ENCODE measurements around the gene SP140. TPM values are rescaled to one million over a fixed set of nuclear protein-coding genes. Genes with fewer than 3 reads are reported as not detected.
"Not testable (repeated sequence)": the region's sequence is repeated elsewhere in the genome, so short reads cannot be mapped to it uniquely, and the experiment has no call there.

Gene SP140
- total RNA-seq (2014; rRNA removed; shearing (Covaris generic)) = 0.11 TPM in 1 of 2 replicates, not detected in the other

DNA sequence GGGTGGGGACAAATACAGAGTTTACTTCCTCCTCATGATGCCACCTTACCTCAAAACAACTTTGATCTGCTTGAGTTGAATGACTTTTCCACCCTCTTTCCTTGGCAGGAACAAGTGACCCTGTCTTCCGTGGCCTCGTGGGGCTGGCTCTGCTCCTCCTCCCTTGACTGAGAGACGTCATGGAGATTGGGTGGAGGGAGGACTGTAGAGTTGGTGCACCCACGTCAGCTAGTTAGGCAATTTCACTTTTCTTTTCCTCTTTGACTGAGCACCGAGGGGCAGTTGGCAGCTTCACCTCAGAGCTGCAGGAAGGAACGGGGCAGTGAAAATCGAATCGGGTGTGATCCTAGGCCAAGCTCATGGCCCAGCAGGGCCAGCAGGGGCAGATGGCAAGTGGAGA is at the start of gene SP140:
Gene SP140 (plus strand): TSS at position 251 of the 400 bp plus-strand sequence. CDS start 109 bp downstream, at position 360.
- no peak for DNase-seq (ENCODE audit: low read depth)

DNA sequence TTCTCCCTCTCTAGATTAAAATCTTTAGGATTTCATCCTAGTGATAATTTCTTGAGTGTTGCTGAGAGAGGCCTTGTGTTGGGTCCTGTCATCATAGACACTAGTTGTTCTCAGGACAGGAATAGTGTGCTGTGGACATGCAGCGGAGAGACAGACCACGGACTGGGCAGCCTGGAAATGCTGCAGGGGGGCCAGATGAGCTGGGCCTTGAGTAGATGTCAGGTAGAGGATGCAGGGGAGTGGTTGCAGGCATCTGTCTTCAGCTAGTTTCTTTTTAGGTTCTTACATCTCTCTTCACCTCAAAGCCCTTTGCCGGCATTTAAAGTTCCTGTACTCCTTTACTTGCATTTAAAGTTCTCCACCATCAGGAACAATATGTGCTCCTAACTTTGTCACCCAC is 48.5 kb upstream of the SP140 start:
- DNase-seq (ENCODE audit: low read depth) = no peak

DNA sequence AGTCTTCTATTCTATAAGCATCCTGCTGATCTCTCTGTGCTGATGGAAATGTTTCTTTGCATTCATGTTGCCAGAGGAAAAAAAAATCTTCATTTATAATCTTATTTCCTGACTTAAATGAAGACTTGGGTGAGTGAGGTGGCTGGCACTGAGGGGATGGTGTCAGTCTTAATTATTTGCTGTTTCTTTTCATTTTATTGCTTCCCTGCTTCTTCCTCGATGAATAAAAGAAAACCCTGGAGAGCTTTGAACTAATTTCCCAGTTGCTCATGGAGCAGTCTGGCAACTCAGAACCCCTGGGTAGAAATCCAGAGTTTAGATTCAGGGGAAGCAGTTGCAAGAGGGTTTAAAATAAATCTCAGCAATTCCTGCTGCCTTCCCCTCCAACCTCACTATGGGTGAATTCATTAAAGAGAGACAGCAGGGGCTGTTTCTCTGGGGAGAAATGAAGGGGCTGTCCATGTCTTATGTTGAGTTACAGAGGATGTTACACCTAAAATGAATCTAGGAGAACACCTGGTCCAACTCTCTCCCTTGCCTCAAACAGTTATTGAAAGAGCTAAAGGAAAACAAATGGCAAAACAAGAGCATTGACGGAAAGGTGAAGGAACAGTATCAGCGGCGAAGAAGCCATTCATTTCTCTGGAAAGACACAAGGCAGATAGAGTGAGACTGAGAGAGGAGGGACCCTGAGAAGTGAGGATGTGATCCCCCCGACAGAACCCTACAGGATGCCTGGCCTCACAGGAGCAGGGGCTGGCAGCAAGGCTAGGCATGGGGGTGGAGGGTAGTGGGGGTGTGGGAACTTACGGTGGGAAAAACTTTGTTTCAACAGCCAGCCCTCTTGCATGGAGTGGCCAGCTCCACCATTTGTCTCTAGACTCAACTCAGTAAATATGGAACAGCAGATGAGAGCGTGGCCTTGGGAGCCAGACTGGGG is 46.7 kb upstream of the SP140 start:
- no peak for DNase-seq (ENCODE audit: low read depth)

DNA sequence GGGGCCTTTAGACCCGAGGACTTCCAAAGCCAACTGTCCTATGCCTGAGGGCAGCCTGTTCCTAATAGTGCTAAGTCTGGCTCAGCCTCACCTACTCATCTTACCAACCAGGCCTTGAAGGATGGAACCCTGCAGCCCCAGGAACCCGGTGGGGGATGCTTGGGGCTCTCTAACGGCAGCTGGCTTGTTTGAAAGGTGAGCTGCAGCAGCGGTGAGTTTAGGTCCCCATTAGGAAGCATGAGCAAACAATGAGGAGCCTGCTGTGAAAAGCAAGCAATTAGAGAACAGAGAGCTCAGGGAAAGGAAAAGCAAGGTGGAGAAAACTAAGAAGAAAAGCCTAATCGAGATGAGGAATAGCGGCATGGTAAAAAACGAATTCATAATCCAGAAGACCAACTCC is 45.6 kb upstream of the SP140 start:
- DNase-seq (ENCODE audit: low read depth) = no peak

DNA sequence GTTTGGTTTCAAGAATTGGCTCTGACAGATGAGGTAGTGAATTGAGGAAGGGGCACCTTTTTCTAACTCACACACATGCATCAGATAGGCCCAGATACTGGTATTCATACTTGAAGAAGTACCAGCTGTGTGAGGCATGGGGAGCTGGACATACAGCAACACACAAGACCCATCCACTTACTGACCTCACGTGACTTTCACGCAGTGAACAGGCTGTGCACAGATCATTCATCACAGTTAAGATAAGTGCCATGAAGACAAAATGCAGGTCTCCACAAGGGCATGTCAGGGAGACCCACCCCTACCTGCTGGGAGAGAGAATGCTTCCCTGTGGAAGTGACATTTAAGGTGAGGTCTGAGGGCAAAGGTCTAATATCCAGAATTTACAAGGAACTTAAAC is 44.3 kb upstream of the SP140 start:
- DNase-seq (ENCODE audit: low read depth) = no peak

DNA sequence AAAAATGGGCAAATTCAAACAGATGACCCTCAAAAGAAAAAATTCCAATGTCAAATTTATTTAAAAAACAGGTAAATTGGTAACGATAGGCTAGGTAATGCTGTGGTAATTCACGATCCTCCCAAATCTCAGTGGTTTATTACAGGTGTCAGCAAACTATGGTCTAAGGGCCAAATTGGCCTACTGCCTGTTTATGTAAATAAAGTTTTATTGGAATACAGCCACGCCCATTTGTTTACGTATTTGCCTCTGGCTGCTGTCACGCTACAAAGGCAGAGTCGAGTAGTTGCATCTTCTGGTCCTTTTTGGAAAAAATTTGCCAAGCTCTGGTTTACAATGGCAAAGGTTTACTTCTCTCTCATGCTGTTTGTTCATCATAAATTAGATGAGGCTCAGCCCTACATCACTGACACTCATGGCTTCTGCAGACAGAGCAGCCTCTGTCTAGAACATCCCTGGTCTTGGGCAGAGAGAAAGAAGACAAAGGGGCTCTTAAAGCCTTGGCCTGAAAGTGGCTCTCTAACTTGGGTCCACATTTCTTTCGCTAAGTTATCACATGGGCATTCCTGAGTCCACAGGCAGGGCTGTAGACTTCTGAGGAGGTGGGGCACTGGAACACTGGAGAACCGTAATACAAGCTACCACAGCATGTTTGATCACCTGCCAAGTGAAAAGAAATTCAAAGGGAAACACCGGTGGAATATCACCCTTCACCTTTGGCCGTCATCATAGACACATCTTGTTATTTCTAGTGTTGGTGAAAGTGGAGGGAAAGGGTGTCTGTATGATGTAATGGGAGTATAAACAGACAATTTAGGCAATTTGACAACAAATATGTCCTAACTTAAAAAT is 40.6 kb upstream of the SP140 start:
- no peak for DNase-seq (ENCODE audit: low read depth)

DNA sequence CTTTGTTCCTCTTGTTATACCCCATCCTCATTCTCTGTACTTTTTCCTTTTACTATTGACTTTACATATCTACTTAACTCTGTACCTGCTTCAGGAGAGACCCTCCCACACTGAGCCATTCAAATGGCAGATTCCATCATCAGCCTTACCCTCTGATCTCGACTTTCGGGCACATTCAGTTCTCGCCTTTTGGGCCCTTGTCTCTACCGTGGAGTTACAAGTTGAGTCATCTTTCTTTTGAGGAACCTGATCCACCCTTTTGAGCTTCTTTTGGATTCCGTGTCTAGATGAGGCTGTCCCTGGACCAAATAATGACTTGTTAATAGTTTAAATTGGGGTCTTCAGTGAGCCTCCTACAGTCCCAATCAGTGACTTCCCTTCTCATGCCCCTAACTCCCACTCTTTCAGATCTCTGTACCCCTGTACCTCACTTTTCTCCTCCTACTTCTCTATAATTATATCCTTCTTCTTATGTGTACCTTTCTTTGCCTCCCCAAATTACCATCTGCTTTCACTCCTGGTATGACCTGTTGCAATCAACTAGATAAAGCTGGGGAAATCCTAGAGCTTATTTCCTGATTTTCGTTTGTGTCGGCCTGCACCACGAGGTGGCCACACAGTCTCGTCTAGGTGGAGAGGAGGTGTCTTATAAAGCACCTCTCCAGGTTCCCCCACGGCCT is 23.0 kb upstream of the SP140 start:
- DNase-seq (ENCODE audit: low read depth) = no peak

DNA sequence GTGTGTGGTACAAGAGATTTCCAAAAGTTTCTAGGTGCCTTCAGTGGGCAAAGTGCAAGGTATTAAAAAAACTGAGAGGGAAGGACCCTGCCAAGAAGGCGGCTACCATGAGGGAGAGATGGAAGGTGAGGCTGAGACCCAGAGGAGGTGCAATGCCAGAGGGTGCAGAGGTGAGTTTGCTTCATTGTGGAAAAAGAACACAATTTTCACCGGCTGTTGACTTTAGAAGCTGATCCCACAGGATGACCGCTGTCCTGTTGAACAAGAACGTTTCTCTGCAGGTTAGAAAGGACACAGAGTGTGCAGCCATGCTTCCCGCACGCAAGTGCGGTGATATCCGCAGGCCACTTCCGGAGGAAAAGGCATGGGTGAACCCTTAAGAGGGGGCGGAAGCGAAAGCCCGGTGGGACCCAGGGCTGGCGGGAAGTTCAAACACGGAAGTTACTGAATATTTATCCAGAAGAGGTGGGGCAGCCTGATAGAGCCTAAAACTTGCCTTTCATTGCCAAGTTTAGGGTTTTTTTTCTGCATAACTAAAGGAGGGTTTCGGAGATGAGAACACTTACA is 22.3 kb upstream of the SP140 start:
- no peak for DNase-seq (ENCODE audit: low read depth)

DNA sequence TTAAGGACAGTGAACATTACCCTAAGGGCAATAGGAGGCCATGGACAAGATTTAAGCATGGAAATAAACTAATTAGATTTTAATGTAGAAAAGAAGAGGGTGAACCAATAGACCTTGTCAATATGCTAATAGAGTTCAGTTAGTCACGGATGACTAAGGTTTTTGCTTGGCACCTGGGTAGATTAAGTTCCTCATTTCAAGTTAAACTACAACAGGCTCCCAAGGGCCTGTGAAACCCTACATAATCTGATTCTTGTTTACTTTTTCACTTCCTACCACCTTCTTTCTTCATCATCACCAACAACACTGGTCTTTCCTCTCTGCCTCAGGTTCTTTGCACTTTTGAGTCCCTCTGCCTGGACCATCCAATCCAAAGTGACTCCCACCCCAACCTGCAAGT is 20.5 kb upstream of the SP140 start:
- no peak for DNase-seq (ENCODE audit: low read depth)

DNA sequence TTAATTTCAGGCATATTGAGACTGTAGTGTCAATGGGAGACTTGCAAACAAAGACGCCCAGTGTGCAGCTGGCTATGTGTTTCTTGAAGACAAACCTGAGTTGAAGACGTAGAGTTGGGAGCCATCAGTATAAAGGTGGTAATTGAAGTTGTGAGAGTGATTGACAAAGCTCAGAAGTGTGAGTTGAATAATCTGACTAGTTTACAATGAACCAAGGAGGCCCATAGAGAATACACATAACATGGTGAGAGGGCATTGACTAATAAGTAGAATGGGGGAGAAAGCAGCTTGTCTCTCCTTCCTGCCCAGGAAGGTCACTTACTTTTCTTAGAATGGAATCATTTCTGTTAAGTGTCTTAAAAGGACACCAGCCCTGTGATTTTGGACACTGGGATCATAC is 19.8 kb upstream of the SP140 start:
- no peak for DNase-seq (ENCODE audit: low read depth)

DNA sequence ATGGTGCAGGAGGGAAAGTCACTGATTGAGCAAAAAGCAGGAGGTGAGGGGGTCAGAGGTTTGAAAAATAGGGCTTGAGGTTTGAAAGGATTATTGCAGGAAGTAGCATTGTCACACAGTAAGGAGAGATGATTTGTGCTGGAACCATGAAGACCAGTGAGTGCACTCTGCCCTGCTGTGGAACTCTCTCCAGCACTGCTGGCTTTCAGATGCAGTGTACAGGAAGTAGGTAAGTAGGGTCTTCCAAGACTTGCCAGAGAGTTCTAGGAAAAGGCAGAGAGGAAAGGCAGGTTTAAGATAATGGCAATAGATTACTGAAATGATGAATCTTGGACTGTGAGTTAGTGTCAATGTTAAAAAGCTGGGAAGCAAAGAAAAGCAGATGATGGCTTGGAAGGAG is 17.0 kb upstream of the SP140 start:
- DNase-seq (ENCODE audit: low read depth) = no peak

DNA sequence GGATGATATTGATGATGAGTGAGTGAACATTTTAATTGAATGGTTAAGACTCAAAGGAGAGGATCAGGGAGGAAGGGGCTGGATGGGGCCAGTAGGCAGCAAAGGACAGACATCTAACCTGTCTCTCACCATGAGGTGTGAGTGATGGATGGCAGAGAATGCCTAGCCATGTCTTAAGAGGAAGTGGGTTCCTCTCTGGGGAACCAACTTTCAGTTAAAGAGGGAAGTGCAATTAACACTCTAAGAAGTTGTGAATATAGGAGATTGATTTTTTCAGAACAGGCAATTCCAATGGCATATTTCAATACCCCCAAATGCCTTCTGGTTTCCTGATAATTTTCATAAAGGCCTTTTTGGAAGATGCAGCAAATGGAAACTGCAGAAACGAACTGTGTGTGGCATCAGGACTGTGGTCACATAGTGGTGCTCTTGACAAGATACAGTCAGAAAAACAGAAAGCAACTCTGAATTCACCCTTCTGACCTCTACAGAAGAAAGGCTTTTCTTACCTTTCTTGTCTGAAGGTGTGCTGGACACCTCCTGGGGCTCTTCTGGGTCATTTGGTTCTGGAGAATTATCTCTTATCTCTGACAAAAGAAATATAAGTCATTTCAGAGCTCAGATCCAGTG is 16.0 kb upstream of the SP140 start:
- no peak for DNase-seq (ENCODE audit: low read depth)

DNA sequence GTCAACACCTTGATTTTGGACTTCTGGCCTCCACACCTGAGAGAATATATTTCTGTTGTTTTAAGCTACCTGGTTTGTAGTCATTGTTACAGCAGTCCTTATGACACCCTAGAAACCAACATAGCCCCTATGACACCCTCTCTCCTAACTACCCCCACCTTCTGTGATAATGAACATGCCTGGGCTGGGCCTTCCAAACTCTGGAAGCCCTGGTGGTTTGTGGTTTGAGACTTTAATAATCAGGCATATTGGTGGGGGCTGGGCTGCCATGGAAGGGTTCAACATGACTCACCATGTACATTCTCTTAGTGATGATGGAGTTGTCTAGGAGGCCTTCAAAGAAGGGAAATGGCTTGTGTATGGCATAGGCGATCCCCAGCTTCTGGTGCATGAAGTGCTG is 9.0 kb upstream of the SP140 start:
- peak; percentile 4 for DNase-seq (ENCODE audit: low read depth)

DNA sequence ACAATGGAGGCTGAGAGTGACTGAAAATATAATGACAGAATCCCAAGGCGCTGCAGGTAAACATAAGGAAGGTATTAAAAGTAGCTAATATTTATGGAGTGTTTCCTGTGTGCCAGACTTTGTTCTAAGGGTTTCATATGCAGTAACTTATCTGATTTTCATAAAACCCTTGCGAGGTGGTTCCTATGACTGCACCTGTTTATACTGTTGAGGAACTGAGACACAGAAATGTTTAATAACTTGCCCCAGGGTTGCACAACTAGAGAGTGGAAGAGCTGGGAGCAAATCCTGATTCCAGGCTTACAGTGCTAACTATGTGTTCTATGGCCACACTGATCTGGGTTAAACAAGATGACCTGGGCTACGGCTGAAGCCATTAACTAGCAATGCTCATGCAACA is 8.1 kb upstream of the SP140 start:
- DNase-seq (ENCODE audit: low read depth) = no peak

DNA sequence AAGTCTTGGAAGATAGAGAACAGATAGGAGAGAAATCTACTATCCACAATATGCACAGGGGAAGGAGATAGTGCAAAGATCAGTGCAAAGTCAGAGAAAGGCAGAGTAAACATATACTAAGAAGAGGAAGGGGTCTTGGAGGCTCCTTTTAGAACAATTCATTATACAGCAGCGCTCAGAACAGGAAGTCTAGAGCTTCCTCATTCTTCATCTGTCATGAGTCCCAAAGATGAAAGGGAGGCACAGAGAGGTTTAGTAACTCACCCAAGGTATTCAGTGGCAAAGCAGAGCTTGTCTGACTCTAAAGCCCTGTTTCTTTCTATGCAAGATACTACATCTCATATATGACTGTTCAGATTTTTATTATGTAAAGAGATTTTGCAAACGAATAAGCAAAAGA is 7.1 kb upstream of the SP140 start:
- no peak for DNase-seq (ENCODE audit: low read depth)

DNA sequence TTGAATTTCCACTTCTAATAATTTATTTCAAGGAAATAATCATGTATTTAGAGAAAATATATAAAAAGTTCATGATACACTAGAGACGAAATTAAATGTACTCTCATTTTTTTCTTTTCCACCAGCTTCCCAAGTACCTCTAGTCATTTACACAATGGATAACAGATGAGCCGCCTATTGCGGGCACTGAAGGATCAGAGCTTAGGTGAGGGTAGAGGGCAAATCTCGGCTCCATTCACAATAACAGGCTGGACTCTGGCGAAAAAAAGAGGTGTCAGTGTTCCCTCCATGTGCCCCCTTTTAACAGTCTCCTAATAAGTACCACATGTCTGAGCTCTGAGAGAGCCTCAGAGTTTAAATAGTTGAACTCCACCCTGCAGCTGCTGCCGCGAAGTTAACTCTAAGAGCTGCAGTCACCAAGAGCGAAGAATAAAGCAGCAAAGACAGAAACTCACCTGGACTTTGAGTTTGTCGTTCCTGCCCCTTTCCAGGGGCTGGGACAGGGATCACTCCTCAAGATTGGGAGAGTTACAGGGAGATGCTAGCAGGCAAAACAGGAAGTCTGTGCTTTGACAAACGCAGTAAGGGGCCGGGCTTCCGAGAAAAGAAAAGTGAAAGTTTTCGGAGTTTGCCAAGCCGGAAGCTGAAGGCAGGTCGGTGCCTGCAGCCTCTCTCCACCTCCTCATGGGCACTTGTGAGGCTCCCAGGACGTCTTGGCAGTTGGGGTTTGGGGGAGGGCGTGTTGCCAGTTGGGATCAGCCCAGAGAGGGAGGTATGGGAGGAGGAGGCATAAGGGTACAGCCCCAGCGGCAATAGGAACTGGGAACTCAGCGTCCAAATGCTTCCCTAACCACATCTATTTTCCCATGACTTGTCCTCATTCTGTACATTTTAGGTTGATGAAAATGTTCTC is 5.9 kb upstream of the SP140 start, which contains the start of gene SP110:
Gene SP110 (minus strand): TSS at position 566 of the 913 bp plus-strand sequence. CDS start 3,057 bp downstream, outside the sequence.
- DNase-seq (ENCODE audit: low read depth) = peak; percentile 89

DNA sequence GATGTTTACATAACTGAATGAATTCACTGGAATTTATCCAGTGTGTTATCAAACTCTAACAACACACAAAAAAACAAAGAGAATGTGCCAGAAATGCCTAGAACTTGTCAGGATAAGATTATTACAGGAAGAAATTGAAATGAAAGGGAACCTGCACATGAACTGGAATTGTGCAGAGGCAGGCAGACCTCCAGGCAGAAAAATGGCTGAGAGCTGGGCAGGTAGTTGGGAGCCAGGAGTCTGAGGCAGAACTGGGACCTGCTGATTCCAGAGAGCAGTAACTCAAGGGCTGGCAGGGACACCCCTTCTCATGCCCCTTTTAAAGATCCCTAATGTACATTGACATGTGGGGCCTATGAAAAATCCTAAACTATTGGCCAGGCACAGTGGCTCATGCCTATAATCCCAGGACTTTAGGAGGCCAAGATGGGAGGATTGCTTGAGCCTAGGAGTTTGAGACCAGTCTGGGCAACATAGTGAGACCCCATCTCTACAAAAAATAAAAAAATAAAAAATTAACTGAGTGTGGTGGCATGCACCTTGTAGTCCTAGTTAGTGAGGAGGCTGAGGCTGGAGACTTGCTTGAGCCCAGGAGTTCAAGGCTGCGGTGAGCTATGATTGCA is 5.1 kb upstream of the SP140 start:
- DNase-seq (ENCODE audit: low read depth) = no peak

DNA sequence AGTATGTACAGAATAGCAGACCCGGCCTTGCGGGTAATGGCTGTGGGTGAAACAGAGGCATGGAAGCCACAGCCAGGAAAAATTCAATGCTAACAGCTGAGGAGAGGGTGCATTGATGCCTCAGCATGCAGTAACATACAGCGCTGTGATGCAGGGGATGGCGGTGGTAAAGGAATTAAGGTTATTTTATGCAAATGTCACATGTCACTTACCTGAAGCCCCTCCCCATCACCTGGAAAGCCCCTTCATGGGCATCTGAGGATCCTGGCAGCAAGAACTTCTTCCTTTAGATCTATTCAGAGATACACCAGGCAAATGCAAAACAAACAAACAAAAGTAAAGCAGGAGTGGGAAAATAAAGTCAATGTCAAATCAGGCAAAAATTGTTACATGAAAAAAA is 4.0 kb upstream of the SP140 start:
- no peak for DNase-seq (ENCODE audit: low read depth)

DNA sequence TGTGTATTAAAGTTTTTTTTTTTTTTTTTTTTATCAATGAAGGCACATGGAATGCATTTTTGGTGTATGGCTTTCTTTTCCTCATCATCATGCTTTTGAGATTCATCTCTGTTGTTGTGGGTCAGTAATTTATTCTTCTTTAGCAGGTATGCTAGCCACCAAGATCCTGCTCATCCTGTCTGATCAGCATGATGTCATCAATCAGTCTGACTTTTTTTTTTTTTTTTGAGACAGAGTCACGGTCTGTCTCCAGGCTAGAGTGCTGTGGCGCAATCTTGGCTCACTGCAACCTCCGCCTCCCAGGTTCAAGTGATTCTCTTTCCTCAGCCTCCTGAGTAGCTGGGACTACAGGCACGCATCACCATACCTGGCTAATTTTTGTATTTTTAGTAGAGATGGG is 2.7 kb upstream of the SP140 start:
- DNase-seq (ENCODE audit: low read depth) = not testable (repeated sequence)

DNA sequence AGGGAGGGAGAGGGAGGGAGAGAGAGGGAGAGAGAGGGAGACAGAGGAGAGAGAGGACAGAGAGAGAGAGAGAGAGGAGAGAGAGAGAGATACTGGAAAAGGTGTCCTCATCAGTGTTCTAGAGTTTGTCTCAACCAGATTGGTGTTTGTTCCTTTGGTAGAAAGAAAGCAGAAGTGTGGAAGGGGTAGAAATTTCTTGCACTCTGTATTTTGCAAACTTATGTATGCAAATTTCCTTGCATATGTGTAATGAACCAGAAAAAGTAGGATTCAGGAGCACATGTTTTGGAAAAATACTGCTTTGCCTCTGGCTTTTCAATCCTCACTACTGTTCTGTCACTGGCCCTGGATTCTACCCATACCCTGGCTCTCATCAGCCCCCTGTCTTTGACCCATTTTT is 1.1 kb upstream of the SP140 start:
- DNase-seq (ENCODE audit: low read depth) = no peak
